GM19099 (cell line): ENCODE measurements around the gene RNF149.
A peak's percentile ranks its signal among the peaks of the same experiment; 100 is the strongest.

Experiments used
- POLR2A ChIP-seq: IDR thresholded peaks from 3 replicates; pipeline ENCODE4 v1.6.1; 2011; ENCODE audit warnings: low read depth; ENCODE audit not compliant: insufficient read length; ENCODE audit errors: extremely low read depth

RNF149 gene

GRCh38 chr2:101253703-101254450 lies 54.6 kb downstream of the RNF149 start:
- TF ChIP-seq POLR2A = no peak

GRCh38 chr2:101253013-101253702 lies 55.3 kb downstream of the RNF149 start:
- TF ChIP-seq POLR2A = no peak

GRCh38 chr2:101252408-101253012 lies 56.0 kb downstream of the RNF149 start, which contains the start of gene CNOT11:
TSS of gene CNOT11 (plus strand) at chr2:101252886. CDS start at chr2:101252965, 79 bp downstream.
- TF ChIP-seq POLR2A = peak; percentile 94

GRCh38 chr2:101251844-101252407 lies 56.6 kb downstream of the RNF149 start:
- TF ChIP-seq POLR2A = no peak

- no peak for TF ChIP-seq POLR2A
Observed at GRCh38 chr2:101249826-101250225, 58.7 kb downstream of the RNF149 start.

- no peak for TF ChIP-seq POLR2A
Observed at GRCh38 chr2:101241158-101241557, 67.3 kb downstream of the RNF149 start.

- no peak for TF ChIP-seq POLR2A
Observed at GRCh38 chr2:101238930-101239759, 69.4 kb downstream of the RNF149 start.

- no peak for TF ChIP-seq POLR2A
Observed at GRCh38 chr2:101234169-101234938, 74.1 kb downstream of the RNF149 start.

GRCh38 chr2:101232770-101233169 lies 75.7 kb downstream of the RNF149 start:
- TF ChIP-seq POLR2A = no peak

GRCh38 chr2:101231937-101232730 lies 76.4 kb downstream of the RNF149 start:
- no peak for TF ChIP-seq POLR2A

GRCh38 chr2:101231240-101231639 lies 77.3 kb downstream of the RNF149 start:
- no peak for TF ChIP-seq POLR2A

GRCh38 chr2:101230541-101231001 lies 77.9 kb downstream of the RNF149 start:
- TF ChIP-seq POLR2A = no peak
